Suprapubic skin (tissue), 4 donors: ENCODE data around the gene SLC13A4.

Experiments
- EP300 ChIP-seq: sonication (generic); formaldehyde crosslinking; IDR thresholded peaks from one replicate; pipeline ENCODE4 v1.6.1; 2017; ENCODE audit warnings: antibody characterized with exemption
- POLR2A ChIP-seq, 2 donors: fragments of 450-650 bp; IDR thresholded peaks; one replicate each; pipeline ENCODE4 v1.6.1; 2017; ENCODE audit warnings: antibody characterized with exemption in 2 of 2, mild to moderate bottlenecking in 2 of 2, moderate library complexity in 2 of 2
- POLR2AphosphoS5 ChIP-seq, 3 donors: sonication (generic); formaldehyde crosslinking; IDR thresholded peaks; one replicate each; pipeline ENCODE4 v1.6.1; 2017; ENCODE audit warnings: antibody characterized with exemption in 3 of 3
- TF ChIP-seq, protein P1 (sequence below), 2 donors: fragments of 200-600 bp in 1 of 2; fragments of 450-650 bp in 1 of 2; sonication (generic) in 1 of 2; IDR thresholded peaks; one replicate each; pipeline ENCODE4 v1.5.1; 2016 to 2019; ENCODE audit warnings: antibody characterized with exemption in 2 of 2, mild to moderate bottlenecking in 1 of 2, moderate library complexity in 1 of 2

DNA sequence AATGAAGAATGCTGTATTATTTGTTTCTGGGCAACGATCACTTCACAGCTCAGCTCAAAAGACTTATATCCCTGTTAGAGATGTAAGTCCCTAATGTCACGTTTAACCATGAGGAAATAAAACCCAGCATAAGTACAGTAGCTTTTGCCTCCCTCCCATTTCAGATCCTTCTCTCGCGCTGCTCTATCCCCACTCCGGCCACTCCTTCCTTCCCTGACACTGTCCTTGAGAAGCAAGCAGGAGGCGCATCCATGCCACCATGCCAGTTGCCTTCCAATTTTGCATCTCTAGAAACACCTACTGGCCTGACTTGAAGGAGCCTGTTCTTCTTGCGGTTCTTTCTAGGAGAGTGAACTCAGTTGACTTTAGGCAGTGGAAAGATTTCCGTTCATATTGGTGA lies 19.4 kb upstream of the SLC13A4 start:
- no peak for TF ChIP-seq EP300
- TF ChIP-seq POLR2A (IDR thresholded peaks at IDR 0.05): no peak
- TF ChIP-seq, protein P1, sequence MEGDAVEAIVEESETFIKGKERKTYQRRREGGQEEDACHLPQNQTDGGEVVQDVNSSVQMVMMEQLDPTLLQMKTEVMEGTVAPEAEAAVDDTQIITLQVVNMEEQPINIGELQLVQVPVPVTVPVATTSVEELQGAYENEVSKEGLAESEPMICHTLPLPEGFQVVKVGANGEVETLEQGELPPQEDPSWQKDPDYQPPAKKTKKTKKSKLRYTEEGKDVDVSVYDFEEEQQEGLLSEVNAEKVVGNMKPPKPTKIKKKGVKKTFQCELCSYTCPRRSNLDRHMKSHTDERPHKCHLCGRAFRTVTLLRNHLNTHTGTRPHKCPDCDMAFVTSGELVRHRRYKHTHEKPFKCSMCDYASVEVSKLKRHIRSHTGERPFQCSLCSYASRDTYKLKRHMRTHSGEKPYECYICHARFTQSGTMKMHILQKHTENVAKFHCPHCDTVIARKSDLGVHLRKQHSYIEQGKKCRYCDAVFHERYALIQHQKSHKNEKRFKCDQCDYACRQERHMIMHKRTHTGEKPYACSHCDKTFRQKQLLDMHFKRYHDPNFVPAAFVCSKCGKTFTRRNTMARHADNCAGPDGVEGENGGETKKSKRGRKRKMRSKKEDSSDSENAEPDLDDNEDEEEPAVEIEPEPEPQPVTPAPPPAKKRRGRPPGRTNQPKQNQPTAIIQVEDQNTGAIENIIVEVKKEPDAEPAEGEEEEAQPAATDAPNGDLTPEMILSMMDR (IDR thresholded peaks at IDR 0.05): no peak
- no peak for TF ChIP-seq POLR2AphosphoS5 (IDR thresholded peaks at IDR 0.05)
